RWPE1 (cell line): ENCODE results near the gene CARS2.
A peak's percentile ranks its signal among the peaks of the same experiment; 100 is the strongest.
"Not testable (repeated sequence)": the region's sequence is repeated elsewhere in the genome, so short reads cannot be mapped to it uniquely, and the experiment has no call there.

ENCODE experiments used
- CTCF ChIA-PET: fragments of 350-600 bp; sonication (Branson Sonifier 250); formaldehyde crosslinking; extraction: SDS; loops from one replicate; lab custom pipeline; 2021; lab: Yijun Ruan, JAX
- POLR2A ChIA-PET: fragments of 400-600 bp; formaldehyde crosslinking; extraction: SDS; loops from one replicate; lab custom pipeline; 2020; ENCODE audit warnings: antibody characterized with exemption; ENCODE audit not compliant: low non-redundant PET; lab: Yijun Ruan, JAX
- DNase-seq: peaks from one replicate; pipeline ENCODE4 v3.0.0; 2012; ENCODE audit warnings: low spot score
- H3K27ac ChIP-seq: fragments of 450-650 bp; 2 replicates; pipeline ENCODE4 v1.5.1; 2017
- TF ChIP-seq, protein P1 (sequence below): fragments of 450-650 bp; conservative IDR thresholded peaks from 2 replicates; pipeline ENCODE4 v1.5.1; 2017; ENCODE audit warnings: low read depth, mild to moderate bottlenecking

Gene CARS2

DNA sequence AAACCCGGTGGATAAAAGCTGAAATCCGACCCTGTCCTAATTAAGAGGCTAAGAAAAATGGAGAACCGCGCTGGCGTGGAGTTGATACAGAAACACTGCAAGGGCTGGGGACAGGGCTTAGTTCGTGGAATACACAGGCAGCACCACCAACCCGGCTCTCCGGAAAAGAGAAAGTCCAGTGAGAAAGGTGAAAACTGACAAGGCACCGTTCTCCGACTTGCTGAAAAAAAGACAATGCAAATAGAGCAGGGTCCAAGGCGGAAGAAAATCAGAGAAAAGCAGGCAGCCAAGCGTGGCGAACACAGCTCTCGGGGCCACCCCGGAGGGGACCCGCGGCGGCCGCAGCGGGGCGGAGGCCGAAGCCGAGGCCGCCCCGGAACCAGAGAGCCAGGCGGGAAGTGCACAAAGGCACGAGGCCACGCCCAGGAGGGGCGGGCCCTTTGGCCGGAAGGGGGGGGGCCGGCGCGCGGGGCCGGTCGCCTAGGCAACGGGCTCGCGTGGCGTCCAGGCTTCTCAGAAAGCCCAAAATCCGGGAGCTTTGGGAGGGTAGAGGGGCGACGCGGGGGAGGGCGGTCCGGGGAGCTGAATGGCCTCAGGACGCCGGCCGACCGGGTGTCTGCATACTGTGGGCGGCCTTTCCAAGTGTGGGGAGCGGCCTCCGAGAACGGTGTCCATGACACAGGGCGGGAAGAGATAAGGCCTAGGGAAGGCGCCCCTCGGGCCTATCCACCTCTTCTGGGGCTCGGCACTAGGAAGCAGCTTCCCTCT, 6.3 kb upstream of the CARS2 start:
- ChIA-PET CTCF (no interaction called here), POLR2A (interaction anchor here (0.6 to 1.2 kb wide), 3 partner anchors 86 to 201 kb away, joined by 4 read pairs; no protein-coding TSS in a partner anchor)
- TF ChIP-seq, protein P1, sequence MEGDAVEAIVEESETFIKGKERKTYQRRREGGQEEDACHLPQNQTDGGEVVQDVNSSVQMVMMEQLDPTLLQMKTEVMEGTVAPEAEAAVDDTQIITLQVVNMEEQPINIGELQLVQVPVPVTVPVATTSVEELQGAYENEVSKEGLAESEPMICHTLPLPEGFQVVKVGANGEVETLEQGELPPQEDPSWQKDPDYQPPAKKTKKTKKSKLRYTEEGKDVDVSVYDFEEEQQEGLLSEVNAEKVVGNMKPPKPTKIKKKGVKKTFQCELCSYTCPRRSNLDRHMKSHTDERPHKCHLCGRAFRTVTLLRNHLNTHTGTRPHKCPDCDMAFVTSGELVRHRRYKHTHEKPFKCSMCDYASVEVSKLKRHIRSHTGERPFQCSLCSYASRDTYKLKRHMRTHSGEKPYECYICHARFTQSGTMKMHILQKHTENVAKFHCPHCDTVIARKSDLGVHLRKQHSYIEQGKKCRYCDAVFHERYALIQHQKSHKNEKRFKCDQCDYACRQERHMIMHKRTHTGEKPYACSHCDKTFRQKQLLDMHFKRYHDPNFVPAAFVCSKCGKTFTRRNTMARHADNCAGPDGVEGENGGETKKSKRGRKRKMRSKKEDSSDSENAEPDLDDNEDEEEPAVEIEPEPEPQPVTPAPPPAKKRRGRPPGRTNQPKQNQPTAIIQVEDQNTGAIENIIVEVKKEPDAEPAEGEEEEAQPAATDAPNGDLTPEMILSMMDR: no peak

DNA sequence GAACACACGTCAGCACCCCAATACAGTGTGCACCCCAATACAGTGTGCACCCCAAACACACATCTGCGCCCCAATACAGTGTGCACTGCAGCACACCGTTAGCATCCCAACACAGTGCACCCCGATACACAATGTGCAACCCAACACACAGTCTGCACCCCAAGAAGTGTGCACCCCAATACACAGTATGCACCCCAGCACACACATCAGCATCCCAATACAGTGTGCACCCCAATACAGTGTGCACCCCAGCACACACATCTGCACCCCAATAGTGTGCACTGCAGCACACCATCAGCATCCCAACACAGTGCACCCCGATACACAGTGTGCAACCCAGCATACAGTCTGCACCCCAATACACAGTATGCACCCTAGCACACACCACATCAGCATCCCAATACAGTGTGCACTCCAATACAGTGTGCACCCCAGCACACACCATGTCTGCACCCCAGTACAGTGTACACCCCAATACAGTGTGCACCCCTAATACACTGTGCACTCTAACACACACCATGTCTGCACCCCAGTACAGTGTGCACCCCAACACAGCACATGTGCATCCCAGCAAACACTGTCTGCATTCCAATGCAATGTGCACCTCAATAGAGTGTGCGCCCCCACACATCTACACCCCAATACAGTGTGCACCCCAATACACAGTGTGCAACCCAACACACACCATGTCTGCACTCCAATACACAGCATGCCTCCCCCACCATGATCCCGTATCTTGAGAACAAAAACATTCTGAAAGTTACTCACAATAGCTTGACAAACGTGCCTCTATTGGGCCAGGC, 855 bp upstream of the CARS2 start:
- CTCF ChIA-PET: no interaction called here
- peak overlapping the region; percentile 92 for H3K27ac ChIP-seq
- POLR2A ChIA-PET: interaction anchor here (0.6 to 1.0 kb wide), 2 partner anchors 9 to 209 kb away, joined by 5 to 7 read pairs; no protein-coding TSS in a partner anchor
- no peak for DNase-seq
- TF ChIP-seq, protein P1: no peak

More for the DNA sequence above, 6.3 kb upstream of the CARS2 start:
- peak overlapping the region; percentile 98 for H3K27ac ChIP-seq
- DNase-seq: peak; percentile 82

DNA sequence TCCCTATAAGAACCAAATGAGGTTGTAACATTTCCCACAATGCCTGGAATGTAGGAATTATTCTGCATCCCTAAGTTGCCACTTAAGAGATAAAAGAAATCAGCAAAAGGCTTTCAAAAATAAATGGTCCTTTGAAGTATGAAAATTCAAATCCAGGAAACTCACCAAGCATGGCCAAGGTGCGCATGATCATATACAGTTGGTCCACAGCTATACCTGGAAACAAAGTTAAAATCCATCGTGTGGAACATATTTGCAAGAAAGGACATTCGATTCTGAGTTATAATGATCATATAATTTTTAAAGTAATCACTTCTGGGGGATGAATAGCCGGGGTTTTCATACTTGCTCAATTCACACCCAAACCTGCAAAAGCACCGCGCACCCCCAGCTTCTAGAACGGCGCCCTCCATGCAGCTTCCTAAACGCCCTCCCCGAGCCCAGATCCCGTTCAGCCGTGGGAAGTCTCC, 525 bp downstream of the CARS2 start:
- POLR2A ChIA-PET: interaction anchor here (0.7 kb wide), 1 partner anchor 178 kb away, joined by 3 read pairs; no protein-coding TSS in a partner anchor
- no peak for DNase-seq
- TF ChIP-seq, protein P1: no peak
- H3K27ac ChIP-seq: peak overlapping the region; percentile 92
- CTCF ChIA-PET: no interaction called here

GRCh38 chr13:110702591-110703526, 3.1 kb downstream of the CARS2 start:
- ChIA-PET CTCF (no interaction called here), POLR2A (no interaction called here)
- TF ChIP-seq, protein P1: no peak
- DNase-seq: no peak
- peak overlapping the region; percentile 47 for H3K27ac ChIP-seq

- POLR2A ChIA-PET: no interaction called here
- no peak for DNase-seq
- CTCF ChIA-PET: no interaction called here
- TF ChIP-seq, protein P1: no peak
- peak overlapping the region; percentile 47 for H3K27ac ChIP-seq
Observed at GRCh38 chr13:110702089-110702488, 3.8 kb downstream of the CARS2 start.

- H3K27ac ChIP-seq, CTCF ChIA-PET, DNase-seq, POLR2A ChIA-PET: not testable (repeated sequence)
Observed at GRCh38 chr13:110701061-110701460, 4.9 kb downstream of the CARS2 start.
